ENCODE measurements around the gene SEMA6B.

Gene SEMA6B

GRCh38 chr19:4522291-4523002, 37.0 kb downstream of the SEMA6B start:
- DNase-seq: no peak

- DNase-seq: no peak
Observed at GRCh38 chr19:4521888-4522242, 37.6 kb downstream of the SEMA6B start.

GRCh38 chr19:4521170-4521887, 38.2 kb downstream of the SEMA6B start:
- no peak for DNase-seq

DNA sequence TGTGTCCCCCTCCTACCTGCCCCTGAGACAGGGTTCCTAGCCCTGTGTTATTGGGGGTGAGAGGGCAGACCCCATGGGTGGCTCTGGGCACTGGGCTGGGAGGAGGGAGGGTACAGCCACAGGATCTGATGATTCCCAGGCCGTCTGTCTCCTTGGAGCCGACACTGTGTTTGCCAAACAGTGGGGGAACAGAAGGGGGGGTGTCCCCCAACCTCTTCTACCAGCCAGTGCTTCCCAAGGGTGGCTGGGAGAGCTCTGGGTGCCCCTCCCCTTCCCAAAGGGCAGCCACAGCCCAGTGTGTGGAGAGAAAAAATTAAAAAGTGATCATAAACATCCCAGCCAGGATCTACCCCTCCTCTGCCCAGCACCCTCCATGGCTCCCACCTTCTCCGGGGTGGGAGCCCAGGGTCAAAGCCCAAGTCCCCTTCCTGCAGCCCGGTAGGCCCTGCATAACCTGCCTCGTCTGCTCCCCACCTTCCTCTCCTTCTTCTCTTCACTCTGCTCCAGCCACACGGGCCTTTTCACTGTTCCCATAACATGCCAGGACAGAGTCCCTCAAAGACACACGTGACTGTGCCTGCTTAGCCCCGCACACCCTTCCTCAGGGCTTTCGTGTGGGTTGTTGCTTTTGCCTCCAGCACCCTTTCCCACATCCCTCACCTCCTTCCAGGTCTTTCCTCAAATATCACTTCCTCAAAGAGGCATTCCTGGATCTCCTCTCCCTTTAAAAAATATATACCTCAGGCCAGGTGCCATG, 39.8 kb downstream of the SEMA6B start:
- DNase-seq: no peak

DNA sequence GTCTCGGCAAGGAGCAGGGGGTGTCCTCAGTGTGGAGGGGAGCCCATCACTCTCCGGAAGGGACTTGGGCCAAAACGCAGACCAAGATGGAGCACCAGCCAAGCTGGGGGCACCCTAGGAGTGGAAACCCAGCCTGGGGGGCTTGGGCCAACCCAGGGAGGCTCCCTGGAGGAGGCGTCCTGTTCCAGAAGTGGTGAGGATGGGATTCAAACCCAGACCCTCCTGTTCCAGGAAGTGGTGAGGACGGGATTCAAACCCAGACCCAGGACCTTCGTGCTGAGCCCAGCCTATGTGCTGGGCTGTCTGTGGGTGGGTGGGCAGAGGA, 40.4 kb downstream of the SEMA6B start:
- DNase-seq: no peak

DNA sequence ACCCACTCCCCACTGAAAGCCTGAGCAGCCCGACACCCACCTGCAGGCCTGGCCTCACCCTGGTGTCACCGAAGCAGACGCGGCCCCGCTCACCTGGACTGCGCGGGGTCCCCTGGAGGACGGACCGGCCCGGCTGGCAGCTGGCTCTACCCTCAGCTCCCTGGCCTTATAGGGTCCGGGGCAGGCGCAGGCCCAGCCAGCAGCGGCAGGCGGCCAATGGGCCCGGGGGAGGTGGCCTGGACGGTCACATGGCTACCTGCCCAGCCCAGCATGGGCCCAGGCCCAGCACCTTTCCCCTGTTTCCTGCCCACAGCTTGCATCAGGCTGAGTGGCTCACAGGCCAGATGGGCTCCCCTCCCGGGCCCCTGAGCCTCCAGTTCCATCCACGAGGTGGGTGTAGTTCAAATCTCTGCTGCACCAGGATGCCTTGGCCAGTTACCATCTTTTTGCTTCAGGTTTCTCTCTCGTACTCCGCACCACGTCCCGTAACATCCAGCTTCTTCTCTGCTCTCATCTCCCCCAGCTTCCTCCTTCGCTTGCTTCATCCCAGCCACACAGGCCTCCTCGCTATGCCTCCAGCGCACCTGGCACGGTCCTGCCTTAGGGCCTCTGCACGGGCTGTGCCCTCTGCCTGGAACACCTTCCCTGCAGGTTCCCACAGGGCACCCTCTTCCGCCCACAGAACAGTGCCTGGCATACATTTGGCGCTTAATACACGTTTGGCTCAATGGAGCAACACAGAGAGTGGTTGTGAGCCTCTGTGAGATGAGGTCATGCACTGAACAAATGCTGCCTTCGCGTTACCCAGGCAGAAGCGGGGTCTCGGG, 40.9 kb downstream of the SEMA6B start, which contains the start of gene PLIN4:
Gene PLIN4 (minus strand): TSS at position 142 of the 827 bp plus-strand sequence. CDS start 214 bp downstream, outside the sequence.
- DNase-seq: peak; percentile 8

DNA sequence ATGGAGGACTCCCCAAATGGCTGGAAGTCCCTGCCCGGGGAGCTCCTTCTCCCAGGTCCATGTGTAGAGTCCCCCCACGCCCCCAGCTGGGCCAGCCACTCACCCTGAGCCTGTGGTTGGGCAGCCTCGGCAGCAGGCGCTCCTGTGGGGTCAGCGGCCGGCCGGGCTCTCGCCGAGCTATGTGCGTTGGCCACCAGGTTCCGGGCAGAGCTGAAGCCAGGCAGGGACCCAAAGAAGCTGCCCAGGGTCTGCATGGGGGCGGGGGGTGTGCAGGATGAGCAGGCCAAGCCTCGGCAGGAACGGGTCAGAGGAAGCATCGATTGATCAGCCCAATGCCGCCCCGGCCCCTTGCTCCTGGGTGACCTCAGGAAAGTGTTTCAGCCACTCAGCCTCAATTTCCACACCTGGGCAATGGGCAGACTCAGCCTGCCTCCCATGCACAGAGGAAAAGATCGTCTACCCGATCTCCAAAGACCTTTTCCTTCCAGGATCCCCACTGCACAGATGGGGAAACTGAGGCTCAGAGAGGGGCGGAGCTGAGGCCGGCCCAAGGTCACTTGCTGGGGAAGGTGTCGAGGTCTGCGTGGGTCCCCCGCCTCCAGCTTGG, 41.9 kb downstream of the SEMA6B start:
- no peak for DNase-seq

- no peak for DNase-seq
Observed at GRCh38 chr19:4516939-4517300, 42.6 kb downstream of the SEMA6B start.

DNA sequence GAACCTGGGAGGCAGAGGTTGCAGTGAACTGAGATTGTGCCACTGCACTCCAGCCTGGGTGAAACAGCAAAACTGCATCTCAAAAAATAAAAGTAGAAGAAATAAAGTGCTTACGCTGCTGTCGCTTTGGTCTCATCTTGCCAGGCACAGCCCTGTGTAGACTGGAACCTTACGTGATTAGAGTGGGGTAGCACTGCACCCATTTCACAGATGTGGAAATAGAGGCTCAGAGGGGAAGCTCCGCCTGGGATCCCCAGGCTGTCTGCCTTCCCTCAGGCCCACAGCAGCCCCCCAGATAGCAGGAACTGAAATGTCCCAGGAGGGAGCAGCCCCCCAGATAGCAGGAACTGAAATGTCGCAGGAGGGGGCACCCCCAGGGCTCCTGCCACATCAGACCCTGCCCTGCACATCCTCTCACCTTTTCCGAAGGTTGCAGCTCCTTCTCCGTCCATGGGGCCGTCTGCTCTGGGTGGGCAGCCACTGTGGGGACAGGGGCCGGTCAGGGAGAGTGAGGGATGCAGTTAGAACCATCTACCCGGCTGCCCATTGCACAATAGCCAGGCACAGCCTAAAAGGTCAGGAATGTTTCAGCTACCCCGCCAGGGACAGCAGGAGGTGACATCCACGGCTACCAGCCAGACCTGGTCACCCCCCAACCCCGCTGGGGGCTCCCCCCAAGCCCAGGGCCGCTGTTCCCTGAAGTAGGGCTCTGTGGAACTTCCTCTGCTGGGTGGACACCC, 43.1 kb downstream of the SEMA6B start:
- no peak for DNase-seq

GRCh38 chr19:4515732-4516131, 43.8 kb downstream of the SEMA6B start:
- no peak for DNase-seq

DNA sequence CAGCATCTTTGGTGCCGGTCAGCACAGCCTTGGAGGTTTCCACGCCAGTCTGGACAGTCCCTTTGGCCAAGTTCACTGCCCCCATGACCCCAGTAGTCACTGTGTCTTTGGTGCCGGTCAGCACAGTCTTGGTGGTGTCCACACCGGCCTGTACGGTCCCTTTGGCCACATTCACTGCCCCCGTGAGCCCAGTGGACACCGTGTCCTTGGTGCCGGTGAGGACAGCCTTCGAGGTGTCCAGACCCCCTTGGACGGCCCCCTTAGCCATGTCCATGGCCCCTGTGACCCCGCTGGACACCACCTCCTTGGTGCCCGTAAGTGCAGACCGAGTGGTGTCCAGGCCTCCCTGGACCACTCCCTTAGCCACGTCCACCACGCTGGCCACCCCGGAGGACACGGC, 46.2 kb downstream of the SEMA6B start:
- DNase-seq: no peak

- DNase-seq: no peak
Observed at GRCh38 chr19:4512070-4512469, 47.4 kb downstream of the SEMA6B start.

- no peak for DNase-seq
Observed at GRCh38 chr19:4511300-4512054, 48.0 kb downstream of the SEMA6B start.

- no peak for DNase-seq
Observed at GRCh38 chr19:4510435-4511255, 48.8 kb downstream of the SEMA6B start.

DNA sequence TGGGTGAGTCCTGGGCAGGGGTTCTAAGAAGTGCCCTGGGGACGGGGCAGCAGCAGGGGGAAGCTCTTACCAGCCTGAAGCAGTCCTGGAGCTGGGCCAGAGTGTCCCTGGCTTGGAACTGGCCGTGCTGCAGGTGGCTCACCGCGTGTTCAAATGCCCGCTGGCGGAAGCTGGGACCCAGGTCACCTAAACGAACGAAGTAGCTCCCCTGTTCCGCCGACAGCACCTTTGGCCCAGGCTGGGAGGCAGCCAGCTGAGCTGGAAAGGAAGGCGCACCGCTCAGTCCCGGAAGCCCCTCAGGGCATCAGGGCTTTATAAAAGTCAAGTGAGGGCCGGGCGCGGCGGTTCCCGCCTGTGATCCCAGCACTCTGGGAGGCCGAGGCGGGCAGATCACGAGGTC, 50.8 kb downstream of the SEMA6B start:
- DNase-seq: no peak

GRCh38 chr19:4507804-4508203, 51.7 kb downstream of the SEMA6B start:
- DNase-seq: no peak

GRCh38 chr19:4507150-4507452, 52.4 kb downstream of the SEMA6B start:
- no peak for DNase-seq

DNA sequence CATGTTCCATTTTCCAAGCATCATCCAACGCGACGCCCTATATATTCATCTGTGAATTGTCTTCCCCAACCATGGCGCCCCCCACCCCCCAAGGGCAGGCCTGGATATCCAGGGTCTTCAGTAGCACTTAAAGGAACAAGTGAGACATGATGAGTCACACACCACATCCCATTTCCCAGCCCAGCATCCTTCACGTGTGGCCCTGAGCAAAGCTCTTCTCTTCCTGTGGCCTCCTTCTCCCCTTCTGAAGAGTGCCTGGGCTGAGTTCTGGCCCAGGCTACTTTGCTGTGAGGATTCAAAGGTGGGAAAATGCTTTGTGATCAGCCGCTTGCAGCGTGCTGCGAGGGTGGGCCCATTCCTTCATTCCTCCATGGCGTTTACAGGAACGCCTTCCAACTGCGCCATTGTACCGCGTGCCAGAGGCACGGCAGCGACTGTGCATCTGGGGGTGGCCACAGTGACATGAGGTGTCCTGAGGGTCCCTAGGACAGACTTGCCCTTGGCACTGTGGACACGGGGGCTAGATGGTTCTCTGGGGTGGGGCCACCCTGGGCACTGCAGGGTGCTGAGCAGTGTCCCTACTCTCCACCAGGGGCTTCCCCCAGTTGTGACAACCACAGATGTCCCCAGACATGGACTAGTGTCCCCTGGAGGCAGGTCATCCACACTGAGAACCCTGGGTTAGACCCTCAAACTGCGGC, 52.9 kb downstream of the SEMA6B start:
- no peak for DNase-seq

DNA sequence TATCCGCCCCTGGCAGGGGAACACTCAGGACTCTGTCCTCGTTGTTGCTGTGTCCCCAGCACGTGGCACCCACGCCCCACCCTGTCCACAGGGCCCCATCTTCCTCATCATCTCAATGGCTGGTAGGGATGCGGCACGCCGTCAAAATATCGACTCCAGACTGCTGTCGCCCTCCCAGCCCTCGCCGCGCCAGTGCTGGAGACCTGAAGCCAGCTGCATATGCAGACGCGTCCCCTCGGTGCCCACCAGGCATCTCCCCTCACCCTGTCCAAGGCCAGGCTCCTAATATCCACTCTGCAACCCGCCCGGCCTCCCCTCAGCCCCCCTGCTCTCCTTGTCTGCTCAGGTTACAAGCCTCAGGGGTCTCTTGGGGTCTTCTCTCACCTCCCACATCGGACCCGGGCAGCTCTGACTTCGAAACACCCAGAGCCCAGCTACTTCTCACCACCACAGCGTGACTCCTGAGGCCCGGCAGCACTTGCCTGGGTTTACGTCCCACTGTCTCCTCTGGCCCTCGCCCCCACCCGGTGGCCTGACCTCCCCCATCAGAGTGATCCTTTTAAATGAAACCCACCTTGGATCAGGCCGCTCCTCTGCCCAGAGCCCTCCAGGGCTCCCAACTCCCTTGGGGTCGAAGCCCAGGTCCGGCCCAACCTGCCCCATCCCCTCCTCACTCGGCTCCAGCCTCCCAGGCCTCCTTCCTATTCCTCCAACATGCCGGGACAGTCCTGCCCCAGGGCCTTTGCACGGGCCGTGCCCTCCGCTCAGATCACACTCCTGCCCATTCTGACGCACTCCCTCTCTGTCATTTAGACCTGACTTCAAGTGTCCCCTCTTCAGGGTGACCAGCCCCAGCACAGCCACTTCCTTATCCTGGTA, 53.7 kb downstream of the SEMA6B start:
- DNase-seq: no peak

Measured in GF-D8 (cell line).